ENCODE measurements around the gene U2AF1L4.

Gene U2AF1L4

GRCh38 chr19:35745328-35746086 lies at the start of gene U2AF1L4, which contains the start of gene PSENEN:
Gene U2AF1L4 (minus strand): TSS chr19:35745418. CDS start chr19:35745391, 27 bp downstream.
Gene PSENEN (plus strand): TSS chr19:35745651. CDS start chr19:35745931, 280 bp downstream.
- TF ChIP-seq POLR2A (IDR thresholded peaks at IDR 0.05; ENCODE audit: low read depth, low read length), result peak; percentile 37; the same call in 1 of the 2 replicates
- FAIRE-seq (peak; percentile 60), DNase-seq (ENCODE audit: insufficient read length, low spot score) (peak; percentile 96)

DNA sequence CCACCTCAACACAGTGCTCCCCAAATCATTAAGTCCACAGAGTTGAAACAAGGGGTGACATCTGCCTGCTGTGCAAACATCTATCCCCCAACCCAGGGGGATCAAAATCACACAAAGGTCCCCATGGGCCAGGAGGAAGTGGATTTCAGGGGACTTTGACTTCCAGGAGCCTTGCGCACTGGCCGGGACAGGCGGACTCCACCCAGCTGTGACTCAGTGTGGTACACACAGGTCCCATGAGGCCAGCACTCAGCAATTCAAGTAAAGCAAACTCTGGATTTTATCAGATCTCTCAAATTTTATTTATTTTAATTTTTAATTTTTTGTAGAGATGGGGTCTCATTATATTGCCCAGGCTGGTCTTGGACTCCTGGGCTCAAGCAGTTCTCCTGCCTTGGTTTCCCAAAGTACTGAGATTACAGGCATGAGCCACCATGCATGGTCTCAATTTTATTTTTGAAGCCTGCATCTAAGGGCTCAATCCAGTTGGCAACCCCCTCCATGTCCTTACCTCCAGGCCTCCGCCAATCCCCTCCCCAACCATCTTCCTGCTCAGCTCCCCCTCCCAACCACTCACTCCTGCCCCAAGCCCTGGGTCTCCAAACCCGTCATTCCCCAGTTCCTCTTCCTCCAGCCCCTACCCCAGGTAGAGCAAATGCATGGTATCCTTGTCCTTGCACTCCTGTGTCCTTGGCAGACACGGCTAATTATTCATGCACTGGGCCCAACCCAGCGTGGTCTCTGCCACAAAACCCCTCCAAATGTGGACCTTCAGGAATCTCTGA lies 48.4 kb upstream of the U2AF1L4 start:
- peak; percentile 83 for DNase-seq (ENCODE audit: insufficient read length, low spot score)
- TF ChIP-seq POLR2A (IDR thresholded peaks at IDR 0.05; ENCODE audit: low read depth, low read length), result no peak
- FAIRE-seq, result no peak

GRCh38 chr19:35792888-35793287 lies 47.7 kb upstream of the U2AF1L4 start:
- no peak for DNase-seq (ENCODE audit: insufficient read length, low spot score)
- no peak for TF ChIP-seq POLR2A (IDR thresholded peaks at IDR 0.05; ENCODE audit: low read depth, low read length)
- no peak for FAIRE-seq

DNA sequence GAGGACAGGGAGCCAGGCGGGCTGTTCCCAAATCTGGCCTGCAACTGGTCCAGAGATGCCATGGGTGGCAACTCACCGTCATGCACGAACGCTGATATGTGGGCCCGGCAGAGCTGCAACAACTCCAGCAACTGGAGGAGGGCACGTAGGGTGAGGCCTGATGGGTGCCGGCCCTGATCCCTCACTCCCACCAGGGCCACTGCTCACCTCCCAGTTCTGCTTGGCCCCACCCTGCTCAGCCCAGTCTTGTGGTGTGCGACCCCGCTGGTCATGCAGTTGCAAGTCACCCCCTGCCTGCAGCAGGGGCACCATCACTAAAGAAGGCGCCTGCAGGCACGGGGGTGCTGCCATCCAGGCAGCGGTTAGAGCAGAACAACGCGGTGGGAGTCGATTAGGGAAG lies 47.1 kb upstream of the U2AF1L4 start:
- FAIRE-seq, result no peak
- DNase-seq (ENCODE audit: insufficient read length, low spot score), result no peak
- no peak for TF ChIP-seq POLR2A (IDR thresholded peaks at IDR 0.05; ENCODE audit: low read depth, low read length)

DNA sequence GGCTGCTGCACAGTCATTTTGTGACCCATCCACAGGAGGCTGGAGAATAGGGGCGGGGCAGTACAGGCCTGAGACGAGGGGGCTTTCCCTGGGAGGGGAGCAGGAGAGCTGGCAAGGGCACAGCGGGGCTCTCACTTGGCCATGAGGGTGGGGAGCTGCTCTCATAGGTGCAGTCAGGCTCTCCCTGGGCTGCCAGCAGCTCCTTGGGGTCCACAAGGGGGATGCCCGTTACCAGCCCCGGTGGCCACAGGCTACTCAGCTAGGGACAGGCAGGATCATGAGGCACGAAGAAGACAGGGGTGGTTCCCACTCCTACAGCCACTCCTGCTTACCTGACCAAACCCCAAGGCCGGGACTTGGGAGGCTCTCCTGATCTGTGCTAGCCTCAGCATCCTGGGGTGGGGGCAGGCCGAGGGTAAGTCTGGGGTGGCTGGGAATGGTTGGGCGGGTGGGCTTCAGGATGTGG lies 46.6 kb upstream of the U2AF1L4 start:
- DNase-seq (ENCODE audit: insufficient read length, low spot score) (no peak), FAIRE-seq (no peak)
- TF ChIP-seq POLR2A (IDR thresholded peaks at IDR 0.05; ENCODE audit: low read depth, low read length), result no peak

DNA sequence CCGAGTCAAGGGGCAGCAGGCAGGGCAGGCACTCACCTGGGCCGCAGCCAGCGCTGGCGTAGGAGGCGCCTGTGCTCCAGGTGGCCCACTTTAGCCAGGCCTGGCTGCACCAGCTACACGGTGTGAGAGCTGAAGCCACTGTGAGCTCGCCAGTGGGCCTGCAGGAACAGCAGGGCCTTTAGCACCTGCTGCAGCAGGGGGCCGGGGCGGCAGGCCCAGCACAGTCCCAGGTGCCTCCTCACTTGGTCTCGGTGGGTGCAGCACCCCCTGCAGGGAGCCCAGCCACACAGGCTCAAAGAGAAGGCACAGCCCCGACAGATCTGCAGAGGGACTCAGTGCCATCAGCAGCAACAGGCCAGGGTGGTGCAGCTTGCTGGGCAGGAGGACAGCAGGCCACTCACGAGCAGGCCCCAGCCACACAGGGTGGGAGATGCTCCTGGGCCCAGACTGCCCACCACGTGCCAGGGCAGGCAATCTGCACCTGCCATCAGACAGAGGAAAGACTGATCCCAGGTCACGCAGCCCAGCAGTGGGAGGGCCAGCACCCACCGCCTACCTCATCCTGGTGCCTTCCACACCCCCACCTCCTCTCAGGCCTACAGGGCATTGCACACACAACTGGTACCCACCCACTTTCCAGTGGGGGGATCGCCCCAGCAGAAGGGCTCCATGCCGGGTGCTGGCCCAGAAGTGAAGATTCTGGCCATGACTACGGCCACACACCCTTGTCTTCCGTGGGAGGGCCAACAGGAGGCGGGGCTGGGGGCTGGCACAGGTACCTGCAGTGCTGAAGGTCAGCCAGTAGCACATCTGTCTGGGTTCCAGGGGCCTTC lies 46.0 kb upstream of the U2AF1L4 start:
- DNase-seq (ENCODE audit: insufficient read length, low spot score) (no peak), FAIRE-seq (no peak)
- no peak for TF ChIP-seq POLR2A (IDR thresholded peaks at IDR 0.05; ENCODE audit: low read depth, low read length)

DNA sequence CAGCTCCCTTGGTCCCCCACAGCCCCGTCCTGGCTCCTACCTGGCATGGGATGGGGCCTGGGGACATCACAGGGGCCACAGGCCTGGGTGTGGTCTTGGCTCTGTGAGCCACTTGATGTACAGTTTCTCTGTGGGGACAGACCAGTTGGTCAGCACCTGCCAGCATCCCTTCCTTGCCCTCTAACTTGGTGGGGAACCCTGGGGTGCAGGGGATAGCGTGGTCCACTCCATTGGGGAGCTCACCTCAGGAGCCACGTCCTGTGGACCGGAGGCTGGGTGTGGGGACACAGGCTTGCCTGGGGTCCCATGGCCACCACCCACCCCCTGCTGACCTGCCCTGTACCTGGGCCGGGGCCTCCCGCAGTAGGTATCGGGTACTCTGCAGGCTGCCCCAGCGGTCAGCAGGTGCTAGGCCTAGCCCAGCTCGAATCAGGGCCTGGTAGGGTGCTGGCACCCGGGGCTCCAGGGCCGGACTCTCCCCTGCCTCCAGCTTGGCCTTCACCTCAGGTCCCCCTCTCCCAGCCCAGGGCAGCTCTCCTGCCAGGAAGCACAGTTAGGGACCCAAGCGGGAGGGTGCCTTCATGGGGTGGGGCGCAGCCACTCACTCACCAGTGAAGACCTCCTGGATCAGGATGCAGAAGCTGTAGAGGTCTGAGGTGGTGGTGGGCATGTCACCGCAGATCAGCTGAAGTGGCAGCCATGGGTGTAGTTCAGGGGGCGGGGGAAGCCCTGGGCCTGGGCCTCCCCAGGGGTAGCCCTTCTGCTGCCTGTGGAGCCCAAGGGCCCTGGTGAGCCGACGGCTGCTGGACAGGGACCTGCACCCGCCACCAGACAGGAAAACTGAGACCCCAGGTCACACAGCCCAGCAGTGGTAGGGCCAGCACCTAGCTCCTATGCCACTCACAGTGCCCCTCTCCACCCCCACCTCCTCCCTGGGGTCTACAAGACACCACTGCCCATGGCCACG lies 45.0 kb upstream of the U2AF1L4 start:
- FAIRE-seq (no peak), DNase-seq (ENCODE audit: insufficient read length, low spot score) (no peak)
- no peak for TF ChIP-seq POLR2A (IDR thresholded peaks at IDR 0.05; ENCODE audit: low read depth, low read length)

DNA sequence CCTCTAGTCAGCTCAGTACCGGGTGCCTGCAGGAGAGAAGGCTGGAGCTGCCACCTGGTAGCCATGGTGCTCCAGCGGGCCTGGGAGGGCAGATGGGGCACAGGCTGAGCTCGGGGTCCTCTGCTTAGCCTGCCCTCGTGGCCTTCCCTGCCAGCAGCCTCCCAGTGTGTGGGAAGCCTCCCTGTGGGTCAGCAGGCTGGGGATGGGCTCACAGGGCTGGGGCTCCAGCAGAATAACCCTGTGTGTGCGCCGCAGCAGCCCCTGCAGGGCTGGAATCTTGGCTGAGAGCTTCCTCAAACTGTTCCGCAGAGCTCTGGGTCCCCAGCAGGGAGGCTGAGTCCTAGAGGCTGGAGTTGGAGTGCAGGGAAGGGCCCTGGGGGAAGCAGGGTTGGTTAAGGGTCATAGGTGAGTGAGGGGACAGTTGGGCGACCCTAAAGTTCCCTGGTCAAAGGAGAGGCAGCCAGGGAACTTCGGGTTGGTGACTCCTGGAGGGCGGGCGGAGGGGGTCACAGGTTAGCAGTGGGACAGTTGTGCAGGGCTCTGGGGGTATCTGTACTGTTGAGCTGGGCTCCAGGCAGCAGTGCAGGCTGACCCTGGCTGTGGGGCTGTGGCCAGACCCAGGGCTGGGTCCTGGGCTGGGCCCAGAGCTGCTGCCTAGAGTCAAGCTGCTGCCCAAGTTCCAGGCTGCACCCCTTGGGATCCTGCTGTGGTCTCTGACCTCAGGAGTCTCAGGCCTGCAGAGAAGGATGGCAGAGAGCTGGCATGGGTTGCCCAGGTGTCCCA lies 44.2 kb upstream of the U2AF1L4 start:
- no peak for FAIRE-seq
- TF ChIP-seq POLR2A (IDR thresholded peaks at IDR 0.05; ENCODE audit: low read depth, low read length), result no peak
- no peak for DNase-seq (ENCODE audit: insufficient read length, low spot score)

- no peak for DNase-seq (ENCODE audit: insufficient read length, low spot score)
- FAIRE-seq, result no peak
- TF ChIP-seq POLR2A (IDR thresholded peaks at IDR 0.05; ENCODE audit: low read depth, low read length), result no peak
Measured at GRCh38 chr19:35788205-35788960, 43.2 kb upstream of the U2AF1L4 start.

DNA sequence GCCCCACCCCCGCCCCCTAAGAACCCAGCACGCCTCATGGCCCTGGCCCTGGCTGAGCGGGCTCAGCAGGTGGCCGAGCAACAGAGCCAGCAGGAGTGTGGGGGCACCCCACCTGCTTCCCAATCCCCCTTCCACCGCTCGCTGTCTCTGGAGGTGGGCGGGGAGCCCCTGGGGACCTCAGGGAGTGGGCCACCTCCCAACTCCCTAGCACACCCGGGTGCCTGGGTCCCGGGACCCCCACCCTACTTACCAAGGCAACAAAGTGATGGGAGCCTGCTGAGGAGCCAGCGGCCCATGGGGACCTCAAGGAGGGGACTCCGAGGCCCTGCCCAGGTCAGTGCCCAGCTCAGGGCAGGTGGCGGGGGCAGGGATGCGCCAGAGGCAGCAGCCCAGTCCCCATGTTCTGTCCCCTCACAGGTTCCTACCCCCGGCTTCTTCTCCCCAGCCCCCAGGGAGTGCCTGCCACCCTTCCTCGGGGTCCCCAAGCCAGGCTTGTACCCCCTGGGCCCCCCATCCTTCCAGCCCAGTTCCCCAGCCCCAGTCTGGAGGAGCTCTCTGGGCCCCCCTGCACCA lies 42.1 kb upstream of the U2AF1L4 start:
- TF ChIP-seq POLR2A (IDR thresholded peaks at IDR 0.05; ENCODE audit: low read depth, low read length), result no peak
- FAIRE-seq, result no peak

More for the DNA sequence above, 42.1 kb upstream of the U2AF1L4 start:
- no peak for DNase-seq (ENCODE audit: insufficient read length, low spot score)
